HepG2 (cell line): Measurements from ENCODE around the gene PXMP4. TPM values are rescaled to one million over a fixed set of nuclear protein-coding genes. Genes with fewer than 3 reads are reported as not detected.

ENCODE experiments used
- AKAP8 ChIP-seq: sonication (generic); formaldehyde crosslinking; IDR thresholded peaks from 2 replicates; pipeline ENCODE4 v1.5.1; 2020; ENCODE audit warnings: mild to moderate bottlenecking, missing genetic modification reagents
- GPBP1L1 ChIP-seq: sonication (generic); formaldehyde crosslinking; IDR thresholded peaks from 2 replicates; pipeline ENCODE4 v1.5.0; 2020; ENCODE audit warnings: mild to moderate bottlenecking, missing genetic modification reagents
- ISX ChIP-seq: sonication (generic); formaldehyde crosslinking; conservative IDR thresholded peaks from 2 replicates; pipeline ENCODE4 v1.5.0; 2020; ENCODE audit warnings: missing genetic modification reagents
- KLF12 ChIP-seq: sonication (generic); formaldehyde crosslinking; IDR thresholded peaks from 2 replicates; pipeline ENCODE4 v1.4.0; 2020; ENCODE audit warnings: missing genetic modification reagents, borderline replicate concordance
- NFATC3 ChIP-seq: sonication (generic); formaldehyde crosslinking; IDR thresholded peaks from 2 replicates; pipeline ENCODE4 v1.5.1; 2020; ENCODE audit warnings: mild to moderate bottlenecking, missing genetic modification reagents
- SNAPC4 ChIP-seq: sonication (generic); formaldehyde crosslinking; IDR thresholded peaks from 2 replicates; pipeline ENCODE4 v1.4.0; 2020; ENCODE audit warnings: mild to moderate bottlenecking, missing genetic modification reagents
- STAT5B ChIP-seq: sonication (generic); formaldehyde crosslinking; IDR thresholded peaks from 2 replicates; pipeline ENCODE4 v1.4.0; 2020; ENCODE audit warnings: missing genetic modification reagents
- STAT6 ChIP-seq: sonication (generic); formaldehyde crosslinking; IDR thresholded peaks from 2 replicates; pipeline ENCODE4 v1.4.0; 2020; ENCODE audit warnings: missing genetic modification reagents, mild to moderate bottlenecking, borderline replicate concordance
- ZBTB21 ChIP-seq: sonication (generic); formaldehyde crosslinking; IDR thresholded peaks from 2 replicates; pipeline ENCODE4 v1.4.0; 2020; ENCODE audit warnings: missing genetic modification reagents
- ZNF143 ChIP-seq: sonication (generic); formaldehyde crosslinking; IDR thresholded peaks from 2 replicates; pipeline ENCODE4 v1.4.0; 2020; ENCODE audit warnings: missing genetic modification reagents
- ZNF17 ChIP-seq: sonication (generic); formaldehyde crosslinking; IDR thresholded peaks from 2 replicates; pipeline ENCODE4 v1.5.0; 2020; ENCODE audit warnings: mild to moderate bottlenecking, missing genetic modification reagents
- ZNF225 ChIP-seq: sonication (generic); formaldehyde crosslinking; IDR thresholded peaks from 2 replicates; pipeline ENCODE4 v1.4.0; 2020; ENCODE audit warnings: mild to moderate bottlenecking, missing genetic modification reagents
- ZNF337 ChIP-seq: sonication (generic); formaldehyde crosslinking; IDR thresholded peaks from 2 replicates; pipeline ENCODE4 v1.5.1; 2020; ENCODE audit warnings: missing genetic modification reagents, low read depth, mild to moderate bottlenecking, borderline replicate concordance
- ZNF343 ChIP-seq: sonication (generic); formaldehyde crosslinking; IDR thresholded peaks from 2 replicates; pipeline ENCODE4 v1.4.0; 2020; ENCODE audit warnings: mild to moderate bottlenecking, missing genetic modification reagents
- ZNF512 ChIP-seq: sonication (generic); formaldehyde crosslinking; IDR thresholded peaks from 2 replicates; pipeline ENCODE4 v1.4.0; 2020; ENCODE audit warnings: mild to moderate bottlenecking, missing genetic modification reagents
- ZNF547 ChIP-seq: sonication (generic); formaldehyde crosslinking; IDR thresholded peaks from 2 replicates; pipeline ENCODE4 v1.5.1; 2020; ENCODE audit warnings: mild to moderate bottlenecking, missing genetic modification reagents
- ZNF616 ChIP-seq: sonication (generic); formaldehyde crosslinking; IDR thresholded peaks from 2 replicates; pipeline ENCODE4 v1.5.0; 2020; ENCODE audit warnings: low read depth, mild to moderate bottlenecking, missing genetic modification reagents
- polyA plus RNA-seq, 8 experiments: library from polyadenylated mRNA; depleted of rRNA in 3 of 8; stranded (reverse) in 7 of 8; unstranded in 1 of 8; fragments of >200 nt; fragmentation: Illumina TruSeq in 4 of 8; extraction: Trizol in 4 of 8; gene quantifications; 2 replicates each; pipeline versions ENCODE4 v1.2.1 to v1.2.3, GENCODE V29; 2011 to 2016; ENCODE audit warnings: low read depth in 4 of 8, missing spikeins in 1 of 8, mixed read lengths in 1 of 8; ENCODE audit not compliant: insufficient read depth in 1 of 8
- total RNA-seq, 5 experiments: library from RNA; depleted of rRNA; stranded (reverse); fragments of >200 nt; fragmentation: Illumina TruSeq; extraction: Trizol; gene quantifications; 2 replicates each; pipeline ENCODE4 v1.2.3, GENCODE V29; 2016; ENCODE audit warnings: low read depth in 1 of 5

Gene PXMP4
- total and polyA plus RNA-seq, 2 of the 13 experiments (the other 11 are each of a cell fraction or from before 2014, with no cell fraction given): not detected

- TF ChIP-seq STAT6 (CRISPR knock-in tag) (no peak), ZNF343 (CRISPR knock-in tag) (no peak; the same call in 1 of the 2 replicates), ZBTB21 (CRISPR knock-in tag) (0 out of 2 replicates have a peak, but pooled peaks have one; percentile 25), GPBP1L1 (CRISPR knock-in tag) (no peak), ZNF337 (no peak), ZNF143 (no peak), ISX (CRISPR knock-in tag) (no peak), ZNF512 (CRISPR knock-in tag) (no peak), ZNF225 (CRISPR knock-in tag) (peak; percentile 79; the same call in 1 of the 2 replicates), ZNF616 (peak; percentile 80; the same call in 1 of the 2 replicates), SNAPC4 (CRISPR knock-in tag) (no peak), NFATC3 (CRISPR knock-in tag) (peak; percentile 66; the same call in 1 of the 2 replicates), ZNF17 (CRISPR knock-in tag) (no peak), ZNF547 (CRISPR knock-in tag) (peak; percentile 74), AKAP8 (CRISPR knock-in tag) (no peak), KLF12 (CRISPR knock-in tag) (peak; percentile 96), STAT5B (no peak; the same call in 1 of the 2 replicates)
Observed at GRCh38 chr20:33732166-33732970, 12.3 kb upstream of the PXMP4 start (continued).
